Ovary (tissue), 3 donors: Measurements from ENCODE around the gene ZNF750.

Experiments
- EP300 ChIP-seq: sonication (generic); formaldehyde crosslinking; IDR thresholded peaks from one replicate; pipeline ENCODE4 v1.6.1; 2017; ENCODE audit warnings: antibody characterized with exemption
- TF ChIP-seq, protein P1 (sequence below), 3 donors: fragments of 450-650 bp in 2 of 3; fragments of 200-600 bp in 1 of 3; IDR thresholded peaks; one replicate each; pipeline versions ENCODE4 v1.5.1 to v1.8.0; 2016 to 2022; ENCODE audit warnings: antibody characterized with exemption in 3 of 3, mild to moderate bottlenecking in 1 of 3
- donor health status: DM: no; HTN: no; CAD: no.

DNA sequence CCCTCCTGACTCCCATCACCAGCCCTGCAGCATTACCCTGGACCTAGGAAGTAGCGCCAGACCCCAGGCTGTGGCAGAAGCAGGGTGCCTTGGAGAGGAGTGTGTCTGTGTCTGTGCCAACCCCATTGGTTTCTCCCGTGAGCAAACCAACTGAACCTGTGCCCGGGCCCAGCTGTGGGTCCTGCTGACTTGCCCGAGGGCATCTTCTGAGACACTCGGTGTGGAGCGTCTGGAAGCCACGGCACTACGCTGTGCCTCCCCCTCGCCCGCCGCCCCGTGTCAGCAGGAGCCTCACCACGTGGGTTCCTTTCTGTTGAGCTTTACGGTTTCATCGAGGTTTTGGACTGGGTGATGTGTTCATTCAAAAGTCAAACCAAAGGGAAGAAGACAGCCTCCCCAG is 27.8 kb downstream of the ZNF750 start:
- TF ChIP-seq, protein P1, sequence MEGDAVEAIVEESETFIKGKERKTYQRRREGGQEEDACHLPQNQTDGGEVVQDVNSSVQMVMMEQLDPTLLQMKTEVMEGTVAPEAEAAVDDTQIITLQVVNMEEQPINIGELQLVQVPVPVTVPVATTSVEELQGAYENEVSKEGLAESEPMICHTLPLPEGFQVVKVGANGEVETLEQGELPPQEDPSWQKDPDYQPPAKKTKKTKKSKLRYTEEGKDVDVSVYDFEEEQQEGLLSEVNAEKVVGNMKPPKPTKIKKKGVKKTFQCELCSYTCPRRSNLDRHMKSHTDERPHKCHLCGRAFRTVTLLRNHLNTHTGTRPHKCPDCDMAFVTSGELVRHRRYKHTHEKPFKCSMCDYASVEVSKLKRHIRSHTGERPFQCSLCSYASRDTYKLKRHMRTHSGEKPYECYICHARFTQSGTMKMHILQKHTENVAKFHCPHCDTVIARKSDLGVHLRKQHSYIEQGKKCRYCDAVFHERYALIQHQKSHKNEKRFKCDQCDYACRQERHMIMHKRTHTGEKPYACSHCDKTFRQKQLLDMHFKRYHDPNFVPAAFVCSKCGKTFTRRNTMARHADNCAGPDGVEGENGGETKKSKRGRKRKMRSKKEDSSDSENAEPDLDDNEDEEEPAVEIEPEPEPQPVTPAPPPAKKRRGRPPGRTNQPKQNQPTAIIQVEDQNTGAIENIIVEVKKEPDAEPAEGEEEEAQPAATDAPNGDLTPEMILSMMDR (IDR thresholded peaks at IDR 0.05) = no peak
- TF ChIP-seq EP300 = no peak
